ENCODE results near the gene RIN3. TPM values are rescaled to one million over a fixed set of nuclear protein-coding genes. Genes with fewer than 3 reads are reported as not detected.

Gene RIN3
- total RNA-seq, 3 donors from 2014 or later (not counting 1 experiment from before 2014, with no cell fraction given) = 248 to 289 (median 282) TPM

DNA sequence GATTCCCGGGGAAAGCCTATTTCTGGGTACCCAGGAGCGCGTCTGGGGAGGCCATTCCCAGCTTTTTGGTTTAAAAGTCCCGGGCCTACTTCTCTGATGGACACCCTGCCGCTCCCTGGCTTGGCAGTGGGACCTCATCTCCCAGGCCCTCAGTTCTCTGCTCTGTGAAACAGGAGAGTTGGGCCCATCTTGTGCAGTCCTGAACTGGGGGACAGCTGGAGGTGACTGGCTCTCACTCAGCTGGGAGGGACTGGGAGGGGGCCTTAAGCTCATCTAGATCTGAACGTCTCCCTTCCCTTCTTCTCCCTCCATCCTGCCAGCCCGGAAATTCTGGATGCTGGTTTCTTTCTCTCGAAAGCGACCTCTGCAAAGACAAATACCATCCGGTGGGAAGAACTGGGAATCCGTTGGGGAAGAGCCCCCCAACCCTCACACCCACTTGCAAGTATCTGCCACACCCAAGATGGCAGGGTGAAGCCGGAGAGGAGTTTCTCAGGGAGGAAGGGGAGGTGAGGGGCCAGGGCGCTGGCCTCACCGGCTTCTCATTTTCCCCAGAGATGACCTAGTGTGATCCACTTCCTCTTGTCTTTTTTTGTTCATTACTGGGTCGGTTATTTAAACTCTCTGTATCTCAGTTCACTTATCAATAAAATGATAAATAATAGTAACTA is 1.4 kb downstream of the RIN3 start:
- Mint-ChIP-seq H3K36me3 (no peaks in the 10 kb centered on the region), H3K9me3 (no peaks in the 10 kb centered on the region), H3K4me1 (peaks cover 57 to 68% of the 10 kb centered on the region in 2 donors), H3K27ac (peak overlapping the region; percentile 97 to 98), H3K4me3 (peak overlapping the region; percentile 90), H3K27me3 (ENCODE audit: low read depth in 2 of 2) (no peaks in the 10 kb centered on the region)
- Histone ChIP-seq H3K4me1 (ENCODE audit: control insufficient read depth, insufficient read depth, low read length) (peaks cover 68% of the 10 kb centered on the region), H3K4me3 (ENCODE audit: low read length) (peak overlapping the region; percentile 92), H3K9me3 (ENCODE audit: control insufficient read depth, insufficient read depth, low read length) (no peaks in the 10 kb centered on the region), H3K27ac (ENCODE audit: low read length) (peak overlapping the region; percentile 90), H3K27me3 (ENCODE audit: control insufficient read depth, insufficient read depth, low read length) (no peaks in the 10 kb centered on the region), H3K36me3 (ENCODE audit: control insufficient read depth, insufficient read depth, low read length) (no peaks in the 10 kb centered on the region)
- intact Hi-C loops (cut with micrococcal nuclease) = loop anchor here (2.0 to 5.0 kb wide), 2 partner anchors 34 to 53 kb away; no protein-coding TSS in a partner anchor
- ATAC-seq (no peak), DNase-seq (peak in 1 of 2 donors; percentile 18)
- TF ChIP-seq, protein P1, sequence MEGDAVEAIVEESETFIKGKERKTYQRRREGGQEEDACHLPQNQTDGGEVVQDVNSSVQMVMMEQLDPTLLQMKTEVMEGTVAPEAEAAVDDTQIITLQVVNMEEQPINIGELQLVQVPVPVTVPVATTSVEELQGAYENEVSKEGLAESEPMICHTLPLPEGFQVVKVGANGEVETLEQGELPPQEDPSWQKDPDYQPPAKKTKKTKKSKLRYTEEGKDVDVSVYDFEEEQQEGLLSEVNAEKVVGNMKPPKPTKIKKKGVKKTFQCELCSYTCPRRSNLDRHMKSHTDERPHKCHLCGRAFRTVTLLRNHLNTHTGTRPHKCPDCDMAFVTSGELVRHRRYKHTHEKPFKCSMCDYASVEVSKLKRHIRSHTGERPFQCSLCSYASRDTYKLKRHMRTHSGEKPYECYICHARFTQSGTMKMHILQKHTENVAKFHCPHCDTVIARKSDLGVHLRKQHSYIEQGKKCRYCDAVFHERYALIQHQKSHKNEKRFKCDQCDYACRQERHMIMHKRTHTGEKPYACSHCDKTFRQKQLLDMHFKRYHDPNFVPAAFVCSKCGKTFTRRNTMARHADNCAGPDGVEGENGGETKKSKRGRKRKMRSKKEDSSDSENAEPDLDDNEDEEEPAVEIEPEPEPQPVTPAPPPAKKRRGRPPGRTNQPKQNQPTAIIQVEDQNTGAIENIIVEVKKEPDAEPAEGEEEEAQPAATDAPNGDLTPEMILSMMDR (IDR thresholded peaks at IDR 0.05) = no peak
- 56% methylated on average over 12 of the region's 15 CpGs for WGBS (ENCODE audit: insufficient coverage)

DNA sequence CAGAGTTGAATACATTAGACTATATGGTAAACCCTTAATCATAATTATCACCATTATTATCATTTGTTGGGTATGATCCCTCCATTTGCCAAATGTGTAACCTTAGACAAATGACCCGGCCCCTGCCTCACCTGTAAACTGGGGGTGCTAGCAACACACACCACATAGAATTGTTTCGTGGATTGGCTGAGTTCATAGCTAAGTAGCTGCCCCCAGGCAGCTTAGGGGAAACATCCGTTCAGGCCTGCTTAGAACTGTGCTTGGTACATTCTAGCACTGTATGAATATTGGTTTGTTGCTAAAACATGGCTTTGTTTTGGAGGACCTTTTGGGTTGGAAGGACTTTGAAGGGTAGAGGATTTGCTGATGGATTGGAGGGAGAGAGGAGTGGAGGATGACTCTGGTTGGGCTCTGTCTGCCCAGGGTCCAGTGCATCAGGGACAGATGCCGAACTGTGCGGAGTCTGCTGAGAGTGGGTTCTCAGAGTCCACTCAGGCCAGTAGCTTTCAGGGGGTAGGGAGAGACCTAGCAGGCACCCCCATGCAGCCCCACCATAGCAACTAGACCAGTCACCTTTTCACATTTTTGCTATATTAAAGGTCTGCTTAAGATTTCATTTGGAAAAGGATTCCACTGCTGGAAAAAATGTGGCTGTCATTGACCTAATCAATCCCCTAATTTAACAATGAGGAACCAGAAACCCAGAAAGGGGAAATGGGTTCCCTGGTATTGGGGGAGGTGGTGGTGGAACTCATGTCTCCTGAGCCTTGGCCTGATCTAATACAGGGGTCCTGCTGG is 2.2 kb downstream of the RIN3 start:
- TF ChIP-seq, protein P1 (IDR thresholded peaks at IDR 0.05) = no peak
- H3K36me3 ChIP-seq (ENCODE audit: control insufficient read depth, insufficient read depth, low read length) = peaks cover under 1% of the 10 kb centered on the region
- WGBS (ENCODE audit: insufficient coverage) = 61% methylated on average over 5 of the region's 5 CpGs
- intact Hi-C loops (cut with micrococcal nuclease) = loop anchor here (2.0 to 5.0 kb wide), 3 partner anchors 33 to 71 kb away; no protein-coding TSS in a partner anchor
- ATAC-seq (no peak), DNase-seq (peak in 1 of 2 donors; percentile 34)
- Mint-ChIP-seq H3K4me1 (peaks cover 65 to 76% of the 10 kb centered on the region in 2 donors), H3K36me3 (no peaks in the 10 kb centered on the region), H3K27me3 (ENCODE audit: low read depth in 2 of 2) (no peaks in the 10 kb centered on the region), H3K4me3 (peak overlapping the region; percentile 90), H3K27ac (peak overlapping the region; percentile 97 to 98), H3K9me3 (no peaks in the 10 kb centered on the region)
- H3K9me3 ChIP-seq (ENCODE audit: control insufficient read depth, insufficient read depth, low read length) = no peaks in the 10 kb centered on the region
- no peaks in the 10 kb centered on the region for H3K27me3 ChIP-seq (ENCODE audit: control insufficient read depth, insufficient read depth, low read length)
- peaks cover 75% of the 10 kb centered on the region for H3K4me1 ChIP-seq (ENCODE audit: control insufficient read depth, insufficient read depth, low read length)
- peak overlapping the region; percentile 92 for H3K4me3 ChIP-seq (ENCODE audit: low read length)
- H3K27ac ChIP-seq (ENCODE audit: low read length) = peak overlapping the region; percentile 90

DNA sequence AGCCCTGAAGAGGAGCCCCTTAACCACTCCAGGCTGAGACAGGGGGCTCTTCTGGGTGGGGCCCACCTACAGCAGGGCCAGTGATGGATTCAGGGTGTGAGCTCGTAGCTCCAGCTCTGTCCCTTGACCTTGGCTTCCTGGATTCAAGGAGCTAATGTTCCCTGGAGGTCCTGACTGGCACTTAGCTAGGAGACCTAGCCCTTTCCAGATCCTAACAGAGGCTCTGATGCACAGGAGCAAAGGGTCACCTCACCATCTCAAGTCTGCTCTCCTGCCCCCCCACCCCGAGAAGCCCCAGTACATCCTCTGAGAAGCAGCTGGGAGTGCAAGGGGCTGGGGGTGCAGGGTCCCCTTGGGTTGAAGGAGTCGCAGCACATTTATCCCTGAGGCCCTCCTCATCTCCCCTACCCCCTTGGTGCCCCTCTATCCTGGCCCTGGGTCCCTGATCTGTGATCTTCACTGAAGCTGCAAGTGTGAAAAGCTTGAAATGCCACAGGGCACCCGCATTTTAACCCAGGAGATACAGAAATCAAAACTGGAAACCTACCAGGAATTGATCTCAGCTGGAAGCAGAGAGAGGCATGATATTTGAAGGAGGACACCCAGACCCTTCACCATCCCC is 2.9 kb downstream of the RIN3 start:
- ATAC-seq (no peak), DNase-seq (no peak)
- peak overlapping the region; percentile 90 for H3K4me3 Mint-ChIP-seq
- H3K36me3 ChIP-seq (ENCODE audit: control insufficient read depth, insufficient read depth, low read length) = peaks cover 4% of the 10 kb centered on the region
- intact Hi-C loops (cut with micrococcal nuclease) = loop anchor here (2.0 to 5.0 kb wide), 2 partner anchors 54 to 70 kb away; no protein-coding TSS in a partner anchor
- peaks cover 82% of the 10 kb centered on the region for H3K4me1 ChIP-seq (ENCODE audit: control insufficient read depth, insufficient read depth, low read length)
- no peaks in the 10 kb centered on the region for H3K27me3 Mint-ChIP-seq (ENCODE audit: low read depth in 2 of 2)
- no peaks in the 10 kb centered on the region for H3K9me3 ChIP-seq (ENCODE audit: control insufficient read depth, insufficient read depth, low read length)
- peaks cover 72 to 80% of the 10 kb centered on the region in 2 donors for H3K4me1 Mint-ChIP-seq
- H3K27ac ChIP-seq (ENCODE audit: low read length) = peak overlapping the region; percentile 90
- H3K27me3 ChIP-seq (ENCODE audit: control insufficient read depth, insufficient read depth, low read length) = no peaks in the 10 kb centered on the region
- H3K27ac Mint-ChIP-seq = peak overlapping the region; percentile 97 to 98
- H3K9me3 Mint-ChIP-seq = peaks cover 0 to 4% of the 10 kb centered on the region in 2 donors
- H3K36me3 Mint-ChIP-seq = no peaks in the 10 kb centered on the region
- no peak overlapping the region for H3K4me3 ChIP-seq (ENCODE audit: low read length)
- TF ChIP-seq, protein P1 (IDR thresholded peaks at IDR 0.05) = no peak
- WGBS (ENCODE audit: insufficient coverage) = 69% methylated on average over 3 of the region's 4 CpGs
